HEK293 (cell line): ENCODE measurements around the gene PRODH2.

ENCODE experiments used
- AEBP2 ChIP-seq: fragments of 450-650 bp; formaldehyde crosslinking; IDR thresholded peaks from 2 replicates; pipeline ENCODE4 v1.5.1; 2016; ENCODE audit warnings: missing biosample characterization, missing genetic modification characterization, borderline replicate concordance
- BCL11A ChIP-seq: fragments of 450-650 bp; formaldehyde crosslinking; IDR thresholded peaks from 2 replicates; pipeline ENCODE4 v1.5.1; 2016; ENCODE audit warnings: low read depth, missing biosample characterization, missing genetic modification characterization
- CTCF ChIP-seq: fragments of 450-650 bp; formaldehyde crosslinking; IDR thresholded peaks from 2 replicates; pipeline ENCODE4 v1.5.1; 2016; ENCODE audit warnings: missing biosample characterization, missing genetic modification characterization
- ELK4 ChIP-seq: IDR thresholded peaks from 2 replicates; pipeline ENCODE4 v1.6.1; 2011; ENCODE audit warnings: mild to moderate bottlenecking, low read depth, low read length, borderline replicate concordance
- MYNN ChIP-seq: fragments of 450-650 bp; formaldehyde crosslinking; IDR thresholded peaks from 2 replicates; pipeline ENCODE4 v1.5.1; 2016; ENCODE audit warnings: missing biosample characterization, missing genetic modification characterization, borderline replicate concordance
- PRDM1 ChIP-seq: fragments of 450-650 bp; formaldehyde crosslinking; IDR thresholded peaks from 2 replicates; pipeline ENCODE4; 2016; ENCODE audit warnings: missing biosample characterization, missing genetic modification characterization
- SP2 ChIP-seq: fragments of 450-650 bp; formaldehyde crosslinking; IDR thresholded peaks from 2 replicates; pipeline ENCODE4 v1.5.1; 2016; ENCODE audit warnings: missing biosample characterization, missing genetic modification characterization
- TSHZ1 ChIP-seq: fragments of 450-650 bp; formaldehyde crosslinking; IDR thresholded peaks from 2 replicates; pipeline ENCODE4 v1.5.1; 2016; ENCODE audit warnings: missing biosample characterization, missing genetic modification characterization, borderline replicate concordance
- ZNF169 ChIP-seq: fragments of 450-650 bp; formaldehyde crosslinking; IDR thresholded peaks from 2 replicates; pipeline ENCODE4 v1.5.1; 2016; ENCODE audit warnings: missing biosample characterization, missing genetic modification characterization
- ZNF18 ChIP-seq: fragments of 450-650 bp; formaldehyde crosslinking; IDR thresholded peaks from 2 replicates; pipeline ENCODE4 v1.5.1; 2016; ENCODE audit warnings: missing biosample characterization, missing genetic modification characterization
- ZNF274 ChIP-seq, 2 experiments: fragments of 200-500 bp in 1 of 2; fragments of 450-650 bp in 1 of 2; sonication (Bioruptor generic) in 1 of 2; formaldehyde crosslinking in 1 of 2; IDR thresholded peaks; 2 replicates each; pipeline versions ENCODE4 v1.5.1 to v1.6.1; 2014 to 2016; ENCODE audit warnings: borderline replicate concordance in 1 of 2, inconsistent platforms in 1 of 2, low read length in 1 of 2, missing biosample characterization in 1 of 2, missing genetic modification characterization in 1 of 2
- ZNF501 ChIP-seq: fragments of 450-650 bp; formaldehyde crosslinking; IDR thresholded peaks from 2 replicates; pipeline ENCODE4 v1.5.1; 2016; ENCODE audit warnings: missing biosample characterization, missing genetic modification characterization
- ZNF629 ChIP-seq: fragments of 450-650 bp; formaldehyde crosslinking; IDR thresholded peaks from 2 replicates; pipeline ENCODE4 v1.5.1; 2017; ENCODE audit warnings: missing biosample characterization, missing genetic modification characterization

- 0 out of 2 replicates have a peak, but pooled peaks have one; percentile 16 for TF ChIP-seq BCL11A
- no peak for TF ChIP-seq PRDM1 (tag by site-specific recombination)
- 0 out of 2 replicates have a peak, but pooled peaks have one; percentile 13 for TF ChIP-seq SP2 (tag by site-specific recombination)
- TF ChIP-seq TSHZ1 (tag by site-specific recombination): no peak
- TF ChIP-seq ZNF629 (tag by site-specific recombination): no peak
- TF ChIP-seq CTCF: 0 out of 2 replicates have a peak, but pooled peaks have one; percentile 15
- TF ChIP-seq ELK4: no peak
- no peak for TF ChIP-seq MYNN
- no peak for TF ChIP-seq ZNF169 (tag by site-specific recombination)
- no peak for TF ChIP-seq AEBP2 (tag by site-specific recombination)
- no peak for TF ChIP-seq ZNF274 (IDR thresholded peaks at IDR 0.05; ENCODE audit: low read length)
- no peak for TF ChIP-seq ZNF274 (tag by site-specific recombination; IDR thresholded peaks at IDR 0.05; ENCODE audit: borderline replicate concordance)
- TF ChIP-seq ZNF501 (tag by site-specific recombination): no peak
- no peak for TF ChIP-seq ZNF18 (tag by site-specific recombination)
These were observed 28.9 kb downstream of the PRODH2 start for GRCh38 chr19:35783469-35784434.
